Activated T-helper 17 cell treated with anti-CD3 and anti-CD28 coated beads, Interleukin-2, amount 50 U/mL, for 72 hours (primary cell): Measurements from ENCODE around the gene ESYT3. TPM values are rescaled to one million over a fixed set of nuclear protein-coding genes. Genes with fewer than 3 reads are reported as not detected.
"Not testable (repeated sequence)": the region's sequence is repeated elsewhere in the genome, so short reads cannot be mapped to it uniquely, and the experiment has no call there.

Experiments used
- ATAC-seq: fragments of 150-1000 bp; cut with Tn5 transposase; replicated peaks from 2 replicates; pipeline ENCODE4 v1.10.0; 2021; ENCODE audit warnings: mild to moderate bottlenecking, moderate library complexity
- H3K27ac Mint-ChIP-seq: one replicate; pipeline ENCODE4 v1.8.0; 2022; ENCODE audit warnings: mixed read lengths
- H3K27me3 Mint-ChIP-seq: one replicate; pipeline ENCODE4 v1.8.0; 2022; ENCODE audit warnings: mixed read lengths
- H3K36me3 Mint-ChIP-seq: one replicate; pipeline ENCODE4 v1.8.0; 2022; ENCODE audit warnings: low read depth, mild to moderate bottlenecking, mixed read lengths
- H3K4me1 Mint-ChIP-seq: one replicate; pipeline ENCODE4 v1.8.0; 2022; ENCODE audit warnings: mixed read lengths
- H3K4me3 Mint-ChIP-seq: one replicate; pipeline ENCODE4 v1.8.0; 2022; ENCODE audit warnings: mild to moderate bottlenecking, mixed read lengths
- H3K9me3 Mint-ChIP-seq: one replicate; pipeline ENCODE4 v1.8.0; 2022; ENCODE audit warnings: mixed read lengths
- total RNA-seq, 2 donors: library from RNA; stranded (reverse); gene quantifications; one replicate each; pipeline ENCODE4 v1.2.3, GENCODE V29; 2022

The ESYT3 gene
- total RNA-seq, 2 donors from 2014 or later, result 0.09 to 0.37 TPM

DNA sequence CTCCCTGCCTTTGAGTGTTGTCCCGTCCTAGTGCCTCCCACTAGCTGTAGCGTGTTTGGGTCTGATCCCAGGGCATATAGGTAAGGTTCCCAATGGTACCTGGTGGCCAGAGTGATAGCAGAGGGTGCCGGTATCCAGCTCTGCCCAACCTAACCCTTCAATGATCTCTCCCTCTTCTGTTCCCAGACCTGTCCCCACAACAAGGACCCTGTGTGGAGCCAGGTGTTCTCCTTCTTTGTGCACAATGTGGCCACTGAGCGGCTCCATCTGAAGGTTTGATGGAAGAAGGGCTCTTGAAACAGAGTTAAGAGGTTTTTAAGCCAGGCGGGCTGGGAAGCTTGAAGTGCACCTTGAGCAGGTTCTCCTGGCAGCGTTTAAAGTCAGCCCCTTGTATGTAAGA lies 35.5 kb downstream of the ESYT3 start:
- H3K36me3 Mint-ChIP-seq, result no peaks in the 10 kb centered on the region
- no peaks in the 10 kb centered on the region for H3K27me3 Mint-ChIP-seq
- H3K9me3 Mint-ChIP-seq, result no peaks in the 10 kb centered on the region
- H3K4me1 Mint-ChIP-seq, result no peaks in the 10 kb centered on the region
- no peak for ATAC-seq
- H3K27ac Mint-ChIP-seq, result no peak overlapping the region
- no peak overlapping the region for H3K4me3 Mint-ChIP-seq

DNA sequence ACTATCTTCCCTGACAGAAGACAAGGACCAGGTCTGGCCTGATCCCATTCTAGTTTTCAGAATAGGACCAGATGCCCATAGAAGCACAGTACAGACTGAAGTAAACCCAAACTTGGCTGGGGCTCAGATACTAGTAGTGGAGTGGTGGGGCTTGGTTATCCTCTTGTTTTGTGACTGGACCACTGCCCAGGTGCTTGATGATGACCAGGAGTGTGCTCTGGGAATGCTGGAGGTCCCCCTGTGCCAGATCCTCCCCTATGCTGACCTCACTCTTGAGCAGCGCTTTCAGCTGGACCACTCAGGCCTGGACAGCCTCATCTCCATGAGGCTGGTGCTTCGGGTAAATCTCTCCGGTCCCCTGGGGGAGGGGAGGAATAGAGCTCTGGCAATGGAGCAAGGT lies 36.3 kb downstream of the ESYT3 start:
- Mint-ChIP-seq H3K27ac (no peak overlapping the region), H3K4me1 (no peaks in the 10 kb centered on the region), H3K36me3 (no peaks in the 10 kb centered on the region), H3K27me3 (no peaks in the 10 kb centered on the region), H3K9me3 (no peaks in the 10 kb centered on the region), H3K4me3 (no peak overlapping the region)
- ATAC-seq, result no peak

DNA sequence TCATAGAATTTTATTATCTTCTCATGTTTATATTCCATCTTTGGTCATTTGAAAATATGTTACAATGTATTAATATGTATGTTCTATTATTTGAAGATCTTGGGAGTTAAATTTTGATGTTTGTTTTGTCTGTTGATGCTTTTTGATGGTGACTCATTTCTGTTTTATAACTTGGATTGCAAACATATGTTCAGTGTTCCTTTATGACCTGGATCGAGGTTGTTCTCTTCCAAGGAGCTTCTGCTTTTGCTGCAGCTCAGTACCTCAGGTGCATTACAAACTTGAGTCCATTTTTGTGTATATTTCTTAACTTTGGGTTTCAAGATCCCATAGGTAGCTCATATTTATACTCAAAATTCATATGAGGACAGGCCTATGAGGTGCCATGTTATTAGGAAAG lies 37.1 kb downstream of the ESYT3 start:
- ATAC-seq, result no peak
- Mint-ChIP-seq H3K4me3 (no peak overlapping the region), H3K27ac (no peak overlapping the region), H3K4me1 (no peaks in the 10 kb centered on the region), H3K36me3 (no peaks in the 10 kb centered on the region), H3K27me3 (no peaks in the 10 kb centered on the region), H3K9me3 (no peaks in the 10 kb centered on the region)

DNA sequence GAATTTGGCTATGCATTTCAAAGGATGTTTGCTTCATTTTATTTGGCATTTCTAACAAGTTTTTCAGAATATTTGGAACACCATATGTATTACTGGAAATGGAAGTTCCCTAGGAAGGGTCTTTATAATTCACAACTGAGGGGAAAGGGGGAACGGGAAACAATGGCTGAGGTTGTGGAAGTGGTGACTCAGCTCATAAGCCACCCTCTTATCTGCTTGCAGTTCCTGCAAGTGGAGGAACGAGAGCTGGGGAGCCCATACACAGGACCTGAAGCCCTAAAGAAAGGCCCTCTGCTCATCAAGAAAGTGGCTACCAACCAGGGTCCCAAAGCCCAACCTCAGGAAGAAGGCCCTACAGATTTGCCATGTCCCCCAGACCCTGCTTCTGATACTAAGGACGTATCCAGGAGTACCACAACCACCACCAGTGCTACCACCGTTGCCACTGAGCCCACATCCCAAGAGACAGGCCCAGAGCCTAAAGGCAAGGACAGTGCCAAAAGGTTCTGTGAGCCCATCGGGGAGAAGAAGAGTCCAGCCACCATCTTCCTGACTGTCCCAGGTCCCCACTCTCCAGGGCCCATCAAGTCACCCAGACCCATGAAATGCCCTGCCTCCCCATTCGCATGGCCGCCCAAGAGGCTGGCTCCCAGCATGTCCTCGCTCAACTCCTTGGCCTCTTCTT lies 37.9 kb downstream of the ESYT3 start:
- H3K36me3 Mint-ChIP-seq, result no peaks in the 10 kb centered on the region
- H3K4me1 Mint-ChIP-seq, result no peaks in the 10 kb centered on the region
- H3K9me3 Mint-ChIP-seq, result no peaks in the 10 kb centered on the region
- H3K27ac Mint-ChIP-seq, result no peak overlapping the region
- no peak for ATAC-seq
- H3K4me3 Mint-ChIP-seq, result no peak overlapping the region
- H3K27me3 Mint-ChIP-seq, result no peaks in the 10 kb centered on the region

DNA sequence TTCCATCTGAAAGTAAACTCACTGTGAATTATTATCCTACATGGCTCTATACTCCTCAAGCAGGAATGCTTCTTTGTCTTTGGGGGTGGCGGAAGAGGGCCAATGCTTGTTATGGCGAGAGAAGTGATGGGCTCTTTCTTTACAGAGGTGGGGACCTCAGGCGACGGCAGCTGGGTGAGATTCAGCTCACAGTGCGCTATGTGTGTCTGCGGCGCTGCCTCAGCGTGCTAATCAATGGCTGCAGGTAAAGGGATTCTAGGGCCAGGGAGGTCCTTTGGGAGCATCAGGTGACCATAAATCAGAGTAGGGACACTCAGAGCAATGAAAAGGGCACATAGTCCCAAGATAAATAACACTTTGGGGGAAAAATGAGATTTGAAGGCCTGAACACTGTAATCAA lies 39.0 kb downstream of the ESYT3 start:
- H3K4me1 Mint-ChIP-seq, result no peaks in the 10 kb centered on the region

DNA sequence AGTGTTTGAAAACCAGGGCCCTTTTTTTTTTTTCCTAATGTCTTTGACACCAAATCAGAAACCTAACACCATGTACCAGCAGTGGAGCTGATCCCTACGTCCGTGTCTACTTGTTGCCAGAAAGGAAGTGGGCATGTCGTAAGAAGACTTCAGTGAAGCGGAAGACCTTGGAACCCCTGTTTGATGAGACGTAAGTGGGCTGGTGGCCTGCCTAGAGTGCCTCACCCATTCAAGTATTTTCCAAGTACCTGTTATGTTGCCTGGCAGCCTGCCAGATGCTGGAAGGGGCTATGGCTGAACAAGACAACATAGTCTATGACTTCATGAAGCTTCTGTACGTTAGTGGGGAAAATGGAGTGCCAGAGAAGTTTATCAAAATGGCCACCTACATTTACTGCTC lies 39.7 kb downstream of the ESYT3 start:
- H3K36me3 Mint-ChIP-seq, result no peaks in the 10 kb centered on the region
- H3K9me3 Mint-ChIP-seq, result no peaks in the 10 kb centered on the region

More for the DNA sequence above, 39.0 kb downstream of the ESYT3 start:
- H3K9me3 Mint-ChIP-seq, result no peaks in the 10 kb centered on the region
- ATAC-seq, result no peak
- H3K36me3 Mint-ChIP-seq, result no peaks in the 10 kb centered on the region
- H3K27me3 Mint-ChIP-seq, result peaks cover 4% of the 10 kb centered on the region
- H3K27ac Mint-ChIP-seq, result no peak overlapping the region
- no peak overlapping the region for H3K4me3 Mint-ChIP-seq

DNA sequence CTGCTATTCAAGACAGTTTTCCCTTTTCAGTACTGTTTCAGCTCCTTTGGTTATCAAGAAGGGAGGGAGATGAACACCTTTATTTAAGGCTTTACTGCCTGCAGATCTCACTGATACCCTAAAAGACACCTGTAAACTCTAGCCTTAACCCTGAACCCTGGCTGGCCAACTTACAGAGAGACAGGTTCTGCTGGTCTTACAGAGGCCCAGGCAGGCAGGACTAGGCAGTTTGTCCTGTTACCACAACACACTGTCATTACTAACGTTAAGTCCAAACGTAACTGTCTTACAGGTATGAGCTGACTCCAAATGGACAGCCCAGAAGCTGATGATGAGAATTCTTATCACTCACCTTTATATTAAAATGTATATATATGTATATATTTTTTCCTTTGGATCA lies 42.1 kb downstream of the ESYT3 start:
- Mint-ChIP-seq H3K4me1 (no peaks in the 10 kb centered on the region), H3K27ac (no peak overlapping the region), H3K36me3 (no peaks in the 10 kb centered on the region), H3K9me3 (no peaks in the 10 kb centered on the region), H3K4me3 (no peak overlapping the region), H3K27me3 (peaks cover 7% of the 10 kb centered on the region)
- no peak for ATAC-seq

More for the DNA sequence above, 39.7 kb downstream of the ESYT3 start:
- H3K4me3 Mint-ChIP-seq, result no peak overlapping the region
- peaks cover 4% of the 10 kb centered on the region for H3K27me3 Mint-ChIP-seq
- ATAC-seq, result no peak
- H3K27ac Mint-ChIP-seq, result no peak overlapping the region
- no peaks in the 10 kb centered on the region for H3K4me1 Mint-ChIP-seq

DNA sequence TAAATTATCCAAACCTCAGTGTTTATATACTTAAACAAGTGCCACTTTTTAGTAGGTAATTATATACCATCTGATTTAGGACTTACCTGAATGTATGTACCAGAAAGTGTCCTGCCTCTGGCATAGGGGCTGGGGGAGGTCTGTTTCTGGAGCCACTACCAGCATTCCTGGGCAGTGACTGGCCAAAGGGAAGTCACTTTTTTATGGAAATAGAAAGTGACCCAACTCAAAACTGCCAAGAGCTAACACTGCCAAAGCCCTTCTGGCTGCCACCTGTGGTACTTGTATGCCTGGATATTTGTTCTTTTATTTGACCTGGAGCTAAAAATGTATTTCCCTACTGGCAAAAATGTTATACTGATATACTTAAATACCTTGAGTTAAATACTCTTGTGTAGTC lies 42.7 kb downstream of the ESYT3 start:
- no peak overlapping the region for H3K27ac Mint-ChIP-seq
- no peaks in the 10 kb centered on the region for H3K9me3 Mint-ChIP-seq
- H3K4me3 Mint-ChIP-seq, result no peak overlapping the region
- no peaks in the 10 kb centered on the region for H3K4me1 Mint-ChIP-seq
- peaks cover 7% of the 10 kb centered on the region for H3K27me3 Mint-ChIP-seq
- no peak for ATAC-seq
- H3K36me3 Mint-ChIP-seq, result no peaks in the 10 kb centered on the region

DNA sequence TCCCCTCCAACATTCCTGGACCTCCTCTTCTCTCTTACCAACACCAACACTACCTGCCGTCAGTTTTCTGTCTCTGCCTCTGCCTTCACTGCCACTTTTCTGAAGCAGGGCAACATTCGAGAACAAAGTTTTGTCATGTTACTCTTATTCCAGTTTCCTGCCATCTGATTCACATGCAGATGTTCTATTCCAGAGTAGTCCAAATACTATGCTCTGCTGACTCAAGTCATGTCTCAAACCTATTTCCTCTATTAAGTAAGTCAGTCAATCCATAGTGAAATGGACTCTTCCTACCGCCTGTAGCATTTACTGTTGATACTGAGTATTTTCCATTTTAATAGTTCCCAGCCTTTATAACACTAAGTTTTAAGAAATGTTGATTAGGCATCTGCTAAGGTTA lies 43.4 kb downstream of the ESYT3 start:
- H3K27ac Mint-ChIP-seq, result no peak overlapping the region
- H3K36me3 Mint-ChIP-seq, result no peaks in the 10 kb centered on the region
- no peaks in the 10 kb centered on the region for H3K9me3 Mint-ChIP-seq
- H3K27me3 Mint-ChIP-seq, result peaks cover 7% of the 10 kb centered on the region
- ATAC-seq, result no peak
- no peaks in the 10 kb centered on the region for H3K4me1 Mint-ChIP-seq
- H3K4me3 Mint-ChIP-seq, result no peak overlapping the region

DNA sequence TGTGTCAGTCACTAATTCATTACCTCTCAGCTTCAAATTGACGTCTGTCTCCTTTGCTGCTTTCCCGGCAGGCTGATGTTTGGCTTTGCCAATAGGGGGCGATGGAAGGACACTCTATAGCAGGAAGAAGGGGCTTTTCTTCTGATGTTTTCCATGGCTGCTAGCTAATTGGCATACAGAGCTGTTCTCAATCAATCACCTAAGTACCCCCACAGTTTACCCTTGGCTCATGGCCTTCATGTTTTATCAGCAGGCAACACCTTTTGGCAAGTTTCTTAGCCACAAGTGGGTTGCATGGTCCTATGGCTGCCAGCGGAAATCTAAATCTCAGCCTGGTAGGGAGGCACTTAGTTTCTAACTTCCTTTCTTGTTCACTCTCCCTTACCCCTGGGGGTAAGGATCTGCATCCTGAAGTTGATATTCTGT lies 45.0 kb downstream of the ESYT3 start:
- H3K4me3 Mint-ChIP-seq, result no peak overlapping the region
- peaks cover 7% of the 10 kb centered on the region for H3K27me3 Mint-ChIP-seq
- no peak for ATAC-seq
- H3K4me1 Mint-ChIP-seq, result no peaks in the 10 kb centered on the region
- H3K9me3 Mint-ChIP-seq, result no peaks in the 10 kb centered on the region
- no peaks in the 10 kb centered on the region for H3K36me3 Mint-ChIP-seq
- H3K27ac Mint-ChIP-seq, result no peak overlapping the region

DNA sequence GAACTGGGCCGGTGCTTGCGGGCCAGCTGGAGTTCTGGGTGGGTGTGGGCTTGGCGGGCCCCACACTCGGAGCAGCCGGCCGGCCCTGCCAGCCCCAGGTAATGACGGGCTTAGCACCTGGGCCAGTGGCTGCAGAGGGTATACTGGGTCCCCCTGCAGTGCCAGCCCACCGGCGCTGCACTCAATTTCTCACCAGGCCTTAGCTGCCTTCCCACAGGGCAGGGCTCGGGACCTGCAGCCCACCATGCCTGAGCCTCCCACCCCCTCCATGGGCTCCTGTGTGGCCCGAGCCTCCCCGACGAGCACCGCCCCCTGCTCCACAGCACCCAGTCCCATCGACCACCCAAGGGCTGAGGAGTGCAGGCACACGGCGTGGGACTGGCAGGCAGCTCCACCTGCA lies 50.3 kb downstream of the ESYT3 start:
- H3K27me3 Mint-ChIP-seq, H3K4me3 Mint-ChIP-seq, H3K4me1 Mint-ChIP-seq, H3K36me3 Mint-ChIP-seq, H3K27ac Mint-ChIP-seq, ATAC-seq: not testable (repeated sequence)
- H3K9me3 Mint-ChIP-seq, result peaks cover 31% of the 10 kb centered on the region

DNA sequence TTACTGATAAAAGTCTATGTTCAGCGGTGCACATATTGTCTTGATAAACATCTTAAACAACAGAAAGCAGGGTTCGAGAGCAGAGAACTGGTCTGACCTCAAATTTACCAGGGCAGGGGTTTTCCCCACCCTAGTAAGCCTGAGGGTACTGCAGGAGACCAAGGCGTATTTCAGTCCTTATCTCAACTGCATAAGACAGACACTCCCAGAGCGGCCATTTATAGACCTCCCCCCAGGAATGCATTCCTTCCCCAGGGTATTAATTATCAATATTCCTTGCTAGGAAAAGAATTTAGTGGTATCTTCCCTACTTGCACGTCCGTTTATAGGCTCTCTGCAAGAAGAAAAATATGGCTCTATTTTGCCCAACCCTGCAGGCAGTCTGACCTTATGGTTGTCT lies 52.2 kb downstream of the ESYT3 start:
- H3K36me3 Mint-ChIP-seq, H3K27me3 Mint-ChIP-seq, H3K4me3 Mint-ChIP-seq, H3K27ac Mint-ChIP-seq, H3K4me1 Mint-ChIP-seq, ATAC-seq: not testable (repeated sequence)
- peaks cover 42% of the 10 kb centered on the region for H3K9me3 Mint-ChIP-seq

DNA sequence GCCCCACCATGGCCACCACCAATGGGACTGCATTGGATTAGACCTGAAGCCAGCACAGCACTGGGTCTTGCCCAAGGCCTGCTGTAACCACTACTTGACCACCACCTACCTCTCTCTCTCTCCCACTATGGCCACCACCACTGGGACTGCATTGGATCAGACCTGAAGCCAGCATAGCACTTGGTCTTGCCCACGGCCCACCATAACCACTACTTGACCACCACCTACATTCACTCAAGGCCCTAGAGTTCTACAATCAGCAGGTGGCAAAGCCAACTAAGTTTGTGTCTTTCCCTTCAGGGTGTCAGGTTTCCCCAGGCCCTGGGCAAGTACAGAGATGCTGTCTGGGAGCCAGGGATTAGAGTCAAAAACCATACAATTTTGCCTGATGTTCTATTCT lies 57.6 kb downstream of the ESYT3 start:
- H3K36me3 Mint-ChIP-seq, result peaks cover 10% of the 10 kb centered on the region
- no peaks in the 10 kb centered on the region for H3K4me1 Mint-ChIP-seq
- no peak overlapping the region for H3K4me3 Mint-ChIP-seq
- no peaks in the 10 kb centered on the region for H3K27me3 Mint-ChIP-seq
- H3K27ac Mint-ChIP-seq, result no peak overlapping the region
- peaks cover 28% of the 10 kb centered on the region for H3K9me3 Mint-ChIP-seq
- ATAC-seq, result no peak

DNA sequence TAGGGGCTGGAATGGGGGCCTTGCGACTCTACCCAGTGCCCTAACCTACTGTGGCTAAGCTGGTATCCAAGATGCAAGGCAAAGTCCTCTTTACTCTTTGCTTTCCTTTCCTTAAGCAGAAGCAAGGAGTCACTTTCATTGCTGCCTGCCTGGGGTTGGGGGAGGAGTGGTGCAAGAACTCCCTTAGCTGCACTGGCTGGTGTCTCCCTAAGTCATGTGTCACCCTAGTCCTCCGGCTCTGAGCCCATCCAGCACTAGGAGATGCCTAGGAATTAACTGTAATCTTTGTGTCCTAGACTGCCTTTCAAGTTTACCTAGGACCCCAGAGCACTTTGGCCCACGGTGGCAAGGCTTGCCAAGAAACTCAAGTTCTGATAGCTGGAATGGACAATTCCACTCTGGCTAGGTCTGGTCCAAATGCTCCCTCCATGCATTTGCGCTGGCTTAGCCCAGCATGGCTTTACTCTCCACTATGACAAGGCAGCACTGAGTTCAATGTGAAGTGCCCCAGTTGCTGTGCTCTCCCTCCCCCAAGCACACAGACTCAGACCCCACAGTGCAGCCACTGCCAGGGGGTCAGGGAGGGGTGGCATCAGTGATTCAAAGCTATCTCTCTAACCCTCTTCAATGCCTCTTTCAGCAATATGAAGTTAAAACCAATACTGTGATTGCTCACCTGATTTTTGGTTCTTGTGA lies 58.7 kb downstream of the ESYT3 start:
- ATAC-seq, result no peak
- H3K9me3 Mint-ChIP-seq, result peaks cover 19% of the 10 kb centered on the region
- no peak overlapping the region for H3K4me3 Mint-ChIP-seq
- peaks cover 10% of the 10 kb centered on the region for H3K36me3 Mint-ChIP-seq
- no peaks in the 10 kb centered on the region for H3K4me1 Mint-ChIP-seq
- H3K27me3 Mint-ChIP-seq, result no peaks in the 10 kb centered on the region
- no peak overlapping the region for H3K27ac Mint-ChIP-seq

DNA sequence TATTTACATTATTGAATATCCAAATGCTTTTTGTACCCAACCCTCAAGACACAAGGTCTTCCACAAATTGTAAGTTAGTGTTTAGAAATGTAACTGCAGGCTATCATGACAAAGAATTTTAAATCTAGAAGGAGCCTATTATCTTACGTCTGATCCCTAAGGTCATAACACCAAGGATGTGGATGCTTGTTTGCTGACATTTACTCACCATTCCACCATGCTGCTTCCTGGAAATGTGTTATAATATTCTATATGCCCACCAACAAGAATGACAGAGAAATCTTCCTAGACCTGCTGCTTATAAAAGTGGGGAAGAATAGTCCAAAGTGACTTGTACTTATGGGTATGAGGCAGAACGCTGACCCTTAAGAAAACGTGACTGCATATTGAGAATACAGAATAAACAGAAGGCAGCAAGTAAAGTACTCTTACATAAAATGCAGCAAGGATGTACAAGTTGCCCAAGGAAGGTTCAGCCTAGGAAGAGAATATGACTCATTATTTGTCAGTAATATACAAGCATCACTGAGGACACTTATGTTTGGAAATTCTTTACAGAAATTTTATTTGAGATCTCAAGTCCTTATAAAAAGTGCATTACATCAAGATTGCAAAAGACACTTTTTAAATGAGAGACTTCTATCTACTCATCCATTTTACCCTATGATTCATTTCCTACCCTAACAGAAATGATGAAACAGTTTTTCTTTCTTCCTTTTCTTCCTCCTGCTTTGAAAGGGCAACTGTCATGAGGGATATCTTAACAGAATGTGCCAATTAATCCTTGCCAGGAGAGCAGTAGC lies 59.6 kb downstream of the ESYT3 start:
- Mint-ChIP-seq H3K4me3 (no peak overlapping the region), H3K9me3 (peaks cover 16% of the 10 kb centered on the region), H3K27me3 (no peaks in the 10 kb centered on the region), H3K27ac (no peak overlapping the region), H3K36me3 (peaks cover 10% of the 10 kb centered on the region), H3K4me1 (no peaks in the 10 kb centered on the region)
- ATAC-seq, result no peak
